GM20000 (cell line): ENCODE results near the gene ATP13A3.

ENCODE experiments used
- DNase-seq: peaks from one replicate; pipeline ENCODE4 v3.0.0; 2012; ENCODE audit warnings: low spot score
- CTCF ChIP-seq: IDR thresholded peaks from 2 replicates; pipeline ENCODE4 v1.5.1; 2012; ENCODE audit warnings: mild to moderate bottlenecking, control low read depth; ENCODE audit errors: extremely low read depth, missing control alignments

The ATP13A3 gene

GRCh38 chr3:194368918-194369317 is 117.9 kb downstream of the ATP13A3 start:
- TF ChIP-seq CTCF: no peak
- DNase-seq: no peak

GRCh38 chr3:194367992-194368841 is 118.6 kb downstream of the ATP13A3 start:
- TF ChIP-seq CTCF: no peak
- no peak for DNase-seq

GRCh38 chr3:194365978-194366490 is 120.8 kb downstream of the ATP13A3 start:
- TF ChIP-seq CTCF: no peak
- DNase-seq: no peak

- no peak for DNase-seq
- no peak for TF ChIP-seq CTCF
Measured at GRCh38 chr3:194365526-194365925, 121.3 kb downstream of the ATP13A3 start.

GRCh38 chr3:194364652-194365434 is 122.0 kb downstream of the ATP13A3 start:
- DNase-seq: no peak

GRCh38 chr3:194364314-194364651 is 122.5 kb downstream of the ATP13A3 start:
- no peak for DNase-seq
- no peak for TF ChIP-seq CTCF

More at GRCh38 chr3:194364652-194365434, 122.0 kb downstream of the ATP13A3 start:
- no peak for TF ChIP-seq CTCF

GRCh38 chr3:194360568-194360967 is 126.2 kb downstream of the ATP13A3 start:
- TF ChIP-seq CTCF: no peak
- no peak for DNase-seq
